Head of caudate nucleus (tissue), 42 donors: ENCODE results near the gene TRMT61A.

ENCODE experiments used
- DNase-seq, 42 donors: peaks; one replicate each; pipeline versions ENCODE4 v3.0.0 to v3.0.0-alpha.2; 2020 to 2021; ENCODE audit warnings: mixed read lengths in 7 of 42
- intact Hi-C: fragments of 100-400 bp; cut with DNase I; formaldehyde crosslinking; loops from one replicate; pipeline ENCODE4 v1.15.0; 2022

The TRMT61A gene

DNA sequence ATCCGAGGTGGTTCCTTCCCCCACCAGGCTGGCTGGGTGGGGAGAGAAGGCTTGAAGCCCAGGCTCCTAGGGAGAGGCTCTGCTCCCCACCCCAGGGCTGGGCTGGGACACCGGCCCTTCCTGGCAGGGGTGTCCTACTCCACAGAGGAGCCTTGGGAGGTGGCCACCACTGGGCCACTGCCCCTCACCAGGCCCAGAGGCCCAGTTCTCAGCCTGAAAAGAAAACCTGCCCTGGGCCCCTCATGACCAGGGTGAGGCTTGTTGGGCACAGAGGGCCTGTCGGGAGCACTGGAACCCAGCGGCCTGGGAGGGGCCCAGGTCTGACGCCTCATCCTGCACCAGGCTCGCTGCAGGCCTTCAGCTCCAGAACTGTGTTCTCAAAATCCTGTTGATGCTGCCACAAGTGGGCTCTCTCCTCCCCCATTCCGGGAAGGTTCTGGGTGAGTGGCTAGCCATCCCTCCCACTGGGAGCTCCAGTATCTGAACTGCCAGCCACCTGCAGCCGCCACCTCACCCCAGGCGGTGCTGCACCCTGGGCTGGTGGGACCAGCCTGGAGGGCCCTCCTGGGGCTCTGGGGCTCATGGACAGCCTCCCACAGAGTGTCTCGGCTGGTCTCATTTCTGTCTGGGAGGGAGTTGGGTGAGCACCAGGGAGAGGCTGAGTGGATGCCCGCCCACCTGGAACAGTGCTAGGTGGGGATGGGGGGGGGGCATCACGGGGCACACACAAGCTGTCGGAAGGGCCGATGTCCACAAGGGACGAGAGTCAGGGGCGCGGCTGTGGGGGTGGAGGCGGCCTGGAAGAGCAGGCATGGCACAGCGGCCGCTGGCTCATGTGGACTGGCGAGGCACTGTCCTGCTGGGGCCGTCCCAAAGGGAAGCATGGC lies 21.7 kb downstream of the TRMT61A start:
- intact Hi-C loops = no loop called here
- peak in 4 of 42 donors; percentile 32 to 51 (median 44) for DNase-seq

DNA sequence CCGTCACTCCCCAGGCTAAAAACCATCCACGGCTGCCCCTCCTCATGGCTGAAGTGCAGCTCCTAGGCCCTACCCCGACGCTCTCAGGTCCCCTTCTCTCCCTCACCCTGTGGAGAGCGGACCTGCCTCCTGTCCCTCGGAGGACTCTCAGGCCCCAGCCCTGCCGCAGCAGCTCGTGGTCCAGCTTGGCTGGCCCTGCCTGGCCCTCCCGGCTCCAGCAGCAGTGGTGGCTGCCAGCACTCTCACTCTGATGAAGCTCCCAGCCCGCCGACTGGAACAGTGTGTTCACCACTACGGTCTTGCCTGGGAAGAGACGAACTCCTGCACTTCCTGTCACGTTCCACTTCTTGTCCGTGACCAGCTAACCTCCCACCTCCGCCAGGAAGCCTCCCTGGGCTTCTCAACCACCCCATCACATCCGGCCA lies 22.4 kb downstream of the TRMT61A start:
- DNase-seq = peak in 10 of 42 donors; percentile 43 to 79 (median 56)
- intact Hi-C loops = no loop called here

DNA sequence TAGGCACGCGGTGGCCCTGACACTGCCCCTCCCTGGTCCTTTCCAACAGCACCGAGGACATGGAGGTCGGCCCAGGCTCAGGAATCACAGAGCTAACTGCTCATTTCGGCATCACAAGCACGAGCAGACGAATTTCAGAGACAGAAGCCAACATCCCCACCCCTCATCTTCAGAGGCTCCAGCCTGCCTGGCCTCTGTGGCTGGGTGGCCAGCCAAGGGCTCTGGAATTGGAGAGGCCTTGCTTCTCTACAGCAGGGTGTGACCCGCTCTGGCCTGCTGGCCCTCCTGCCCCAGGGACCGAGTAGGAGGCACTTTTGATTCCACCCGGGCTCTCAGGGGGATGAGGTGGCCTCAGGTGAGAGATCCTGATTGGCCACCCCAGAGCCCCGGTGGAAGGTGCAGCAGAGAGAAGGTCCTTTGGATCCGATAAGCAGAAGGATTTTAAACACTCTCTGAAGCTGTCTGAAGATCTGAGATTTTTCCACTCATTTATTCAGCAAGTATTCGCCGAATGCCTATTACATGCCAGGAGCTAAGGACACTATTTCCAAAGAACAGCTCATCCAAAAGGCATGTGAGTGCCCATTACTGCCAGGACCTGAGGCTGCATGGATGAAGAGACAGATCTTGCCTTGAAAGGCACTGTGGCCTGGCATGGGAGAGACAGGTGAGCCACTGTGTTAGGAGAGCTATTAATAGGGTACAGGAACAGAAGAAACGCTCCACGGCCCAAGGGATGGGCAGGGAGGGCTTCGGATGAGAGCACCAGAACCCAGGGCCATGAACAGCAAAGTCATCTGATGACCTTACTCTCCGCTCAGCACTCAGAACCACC lies 23.2 kb downstream of the TRMT61A start:
- intact Hi-C loops = no loop called here
- DNase-seq = peak in 1 of 42 donors; percentile 41

DNA sequence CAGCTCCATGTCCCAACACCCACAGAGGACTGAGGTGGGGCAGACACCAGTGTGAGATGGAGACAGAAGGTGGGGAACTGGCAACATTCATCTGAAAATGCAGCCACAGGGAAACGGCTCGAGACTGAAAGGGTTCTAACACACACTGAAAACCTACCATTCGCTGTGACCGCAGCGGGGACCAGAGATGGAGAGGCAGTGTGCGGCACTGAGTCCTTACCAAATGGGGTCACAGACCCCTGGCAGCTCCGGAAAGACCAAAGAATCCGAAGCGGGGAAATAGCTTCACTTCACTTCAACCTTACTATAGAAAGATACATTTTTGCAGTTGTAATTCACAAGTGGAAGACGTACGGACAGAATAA lies 23.8 kb downstream of the TRMT61A start:
- no peak for DNase-seq
- intact Hi-C loops = no loop called here

DNA sequence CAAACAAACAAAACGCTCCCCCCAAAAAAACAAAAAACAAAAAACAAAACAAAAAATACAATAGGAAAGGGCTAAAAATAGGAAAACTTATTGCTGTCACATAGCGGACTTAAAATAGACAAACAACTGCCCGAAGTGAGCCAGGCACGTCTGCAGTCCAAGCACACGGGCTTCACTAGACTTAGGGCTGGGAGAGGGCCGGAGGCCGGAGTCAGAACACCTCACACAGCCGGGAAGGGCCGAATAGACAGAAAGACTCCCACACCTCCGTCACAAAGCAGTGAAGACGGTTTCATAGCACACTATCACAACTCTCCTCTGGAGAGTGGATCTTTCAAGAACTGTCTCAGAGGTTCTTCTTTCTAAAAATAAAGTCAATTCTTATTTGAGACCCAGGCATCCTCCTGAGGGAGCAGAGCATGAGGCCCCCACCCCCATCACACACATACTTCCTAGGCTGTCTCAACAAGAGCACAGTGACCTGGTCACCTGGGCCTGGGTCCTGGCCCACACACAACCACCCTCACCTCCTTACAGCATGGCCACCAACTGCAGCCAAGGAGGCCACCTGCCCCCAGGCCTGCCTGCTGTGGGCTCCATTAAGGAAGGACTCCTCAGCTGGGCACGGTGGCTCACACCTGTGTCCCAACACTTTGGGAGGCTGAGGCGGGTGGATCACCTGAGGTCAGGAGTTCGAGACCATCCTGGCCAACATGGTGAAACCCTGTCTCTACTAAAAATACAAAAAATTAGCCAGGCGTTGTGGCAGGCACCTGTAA lies 26.8 kb downstream of the TRMT61A start:
- intact Hi-C loops = no loop called here
- no peak for DNase-seq

DNA sequence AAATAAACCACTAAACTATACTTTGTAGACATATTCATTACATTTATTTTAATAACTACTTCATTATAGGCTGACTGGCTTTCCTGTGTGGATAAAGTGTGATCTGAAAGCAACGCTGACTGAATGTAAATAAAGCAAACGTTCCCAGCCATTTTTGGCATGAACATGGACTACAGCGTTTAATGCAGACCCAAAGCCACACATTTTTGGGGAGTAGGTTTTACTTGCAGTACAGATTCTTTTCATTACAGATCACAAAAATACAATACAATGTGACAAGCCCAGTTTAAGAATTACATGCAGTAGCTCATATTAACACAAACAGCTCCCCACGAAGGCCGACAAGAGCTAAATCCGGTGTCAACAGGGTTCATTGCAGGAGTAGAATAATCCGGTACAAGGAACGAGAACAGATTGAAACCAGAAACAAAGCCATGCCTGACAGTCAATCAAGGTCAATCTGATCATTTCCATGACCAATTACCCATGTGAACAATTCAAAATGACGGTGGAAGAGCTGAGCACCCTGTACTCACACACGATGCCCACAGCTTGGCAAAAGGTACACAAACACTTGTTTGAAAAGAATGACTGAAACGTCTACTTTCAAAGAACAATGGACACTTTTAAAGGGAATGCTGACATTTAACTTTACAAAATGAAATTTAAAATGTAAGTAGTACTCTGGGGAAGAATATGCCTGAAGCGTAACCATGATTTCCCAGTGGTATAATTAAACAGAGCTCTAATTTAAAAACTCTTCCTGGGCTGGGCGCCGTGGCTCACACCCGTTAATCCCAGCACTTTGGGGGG lies 28.2 kb downstream of the TRMT61A start:
- DNase-seq = no peak

DNA sequence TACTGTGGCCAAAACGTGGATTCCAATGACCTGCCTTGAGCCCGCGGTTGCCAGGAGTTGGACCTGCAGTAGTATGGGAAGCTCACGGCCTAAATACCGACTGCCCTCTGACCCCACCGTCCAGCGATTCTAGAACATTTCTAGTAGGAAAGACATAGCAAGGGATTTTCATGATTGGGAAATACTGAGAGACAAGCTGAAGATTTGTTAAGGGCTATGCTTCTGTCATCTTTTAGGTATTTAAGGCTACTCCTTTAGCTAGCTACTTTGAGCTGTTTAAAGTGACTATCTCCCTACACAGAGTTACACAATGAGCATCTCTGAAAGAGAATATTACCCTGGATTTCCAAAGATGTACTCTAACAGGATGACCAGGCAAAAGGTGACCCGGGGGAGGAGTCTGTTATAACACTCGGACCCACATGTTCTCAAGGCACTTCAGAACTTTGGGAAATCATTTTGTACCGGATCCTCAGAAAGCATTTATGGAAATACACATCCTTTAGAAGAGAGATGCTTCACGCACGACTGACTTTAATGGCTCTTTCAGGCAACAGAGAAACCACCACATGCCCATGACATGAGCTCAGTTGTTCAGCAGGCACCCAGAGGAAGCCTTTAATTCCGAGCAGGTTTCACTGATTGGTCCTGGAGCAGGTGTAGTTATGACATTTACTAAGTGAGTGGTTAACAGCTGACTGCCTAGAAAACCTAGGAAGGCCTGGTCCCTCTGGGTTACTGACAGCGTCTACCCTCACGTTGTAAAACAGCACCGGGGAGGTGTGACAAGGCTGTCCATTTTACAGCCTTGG lies 29.3 kb downstream of the TRMT61A start:
- DNase-seq = no peak
- intact Hi-C loops = no loop called here

More for the DNA sequence above, 28.2 kb downstream of the TRMT61A start:
- intact Hi-C loops = no loop called here

DNA sequence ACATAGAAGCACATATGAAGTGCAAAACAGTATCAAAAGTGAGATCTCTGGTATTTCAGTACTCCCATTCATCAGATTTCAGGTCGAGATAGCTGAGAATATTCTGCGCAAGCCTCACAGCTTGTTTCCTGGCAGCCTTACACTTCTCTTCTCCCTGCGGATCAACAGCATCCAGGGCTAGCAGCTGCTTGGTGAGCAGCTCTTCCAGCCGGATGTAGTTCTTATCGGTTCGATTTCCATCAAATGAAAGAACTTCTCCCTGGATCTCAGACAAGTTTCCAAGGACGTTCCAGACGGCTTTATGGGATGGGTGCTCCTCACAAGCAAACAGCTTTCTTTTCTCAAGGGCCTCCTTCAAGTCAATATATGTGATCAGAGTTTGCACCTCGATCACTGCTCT lies 30.8 kb downstream of the TRMT61A start:
- intact Hi-C loops = loop anchor here (10.0 kb wide), 1 partner anchor 365 kb away; the partner anchor contains the start of gene TDRD9
- DNase-seq = no peak

DNA sequence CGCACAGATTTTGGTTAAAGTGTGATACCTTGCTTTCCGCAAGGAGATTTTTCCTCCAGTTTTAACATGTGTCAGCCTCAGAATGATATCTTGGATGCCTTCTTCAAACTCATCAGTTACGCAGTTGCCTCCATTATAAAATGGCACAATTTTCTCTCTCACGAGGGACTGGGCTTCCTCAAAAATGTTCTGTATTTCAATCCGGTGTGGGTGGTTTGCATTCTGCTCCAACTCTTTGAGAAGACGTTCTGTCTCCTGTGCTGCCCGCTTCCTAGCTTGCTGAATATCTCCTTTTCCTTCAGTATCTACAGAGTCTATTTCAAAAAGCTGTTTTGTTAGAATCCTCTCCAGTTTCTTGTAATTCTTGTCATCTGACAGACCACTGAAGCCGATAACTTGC lies 31.7 kb downstream of the TRMT61A start:
- DNase-seq = no peak
- intact Hi-C loops = loop anchor here (10.0 kb wide), 1 partner anchor 364 kb away; the partner anchor contains the start of gene TDRD9

DNA sequence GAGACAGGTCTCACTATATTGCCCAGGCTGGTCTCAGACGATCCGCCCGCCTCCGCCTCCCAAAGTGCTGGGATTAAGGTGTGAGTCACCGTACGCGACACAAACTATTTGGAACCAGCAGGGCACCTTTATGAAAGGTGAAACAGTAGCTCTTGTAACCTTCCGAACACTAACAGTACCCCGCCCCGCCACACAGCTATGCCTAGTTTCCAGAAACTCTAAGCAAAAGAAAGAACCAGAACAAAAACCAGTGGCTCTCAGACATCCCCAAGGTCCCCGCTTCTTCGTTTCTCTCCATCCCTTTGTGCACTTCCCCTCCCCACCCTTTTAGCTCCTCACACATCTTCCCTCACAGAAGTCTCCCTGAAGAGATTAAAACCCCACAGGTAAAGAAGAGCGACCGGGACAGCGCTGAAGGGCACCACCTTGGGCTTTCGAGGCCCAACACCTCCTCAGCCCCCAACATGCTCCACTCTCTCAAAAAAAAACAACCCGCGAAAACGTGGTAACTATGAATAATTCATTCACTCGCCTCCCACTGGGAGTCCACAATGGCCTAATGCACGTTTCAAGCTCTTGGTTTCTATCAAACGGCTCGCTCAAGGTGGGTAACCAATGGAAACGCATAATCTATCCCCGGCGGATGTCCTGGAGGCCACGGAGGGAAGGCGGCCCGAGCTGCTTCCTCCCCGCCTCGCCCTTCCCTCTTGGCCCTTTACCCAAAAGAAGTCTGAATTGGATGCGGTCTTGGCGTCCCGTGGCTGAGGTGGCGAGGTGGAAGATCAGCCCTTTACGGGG lies 32.6 kb downstream of the TRMT61A start:
- peak in 1 of 42 donors; percentile 11 for DNase-seq
- intact Hi-C loops = loop anchor here (10.0 kb wide), 1 partner anchor 363 kb away; the partner anchor contains the start of gene TDRD9

DNA sequence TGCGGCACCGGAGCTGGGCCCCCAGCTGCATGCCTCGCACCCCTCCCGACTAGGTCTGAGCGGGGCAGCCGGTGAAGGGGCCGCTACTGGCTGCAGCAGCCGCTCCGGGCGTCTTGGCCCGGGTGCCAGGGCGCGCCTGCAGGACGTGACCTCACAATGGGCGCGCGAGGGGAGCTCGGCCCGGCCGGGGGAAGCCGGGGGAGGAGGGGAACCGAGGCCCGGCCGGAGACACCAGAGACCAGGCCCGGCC lies 33.1 kb downstream of the TRMT61A start:
- DNase-seq = peak in 5 of 42 donors; percentile 20 to 51 (median 44)
- intact Hi-C loops = loop anchor here (10.0 kb wide), 1 partner anchor 363 kb away; the partner anchor contains the start of gene TDRD9

DNA sequence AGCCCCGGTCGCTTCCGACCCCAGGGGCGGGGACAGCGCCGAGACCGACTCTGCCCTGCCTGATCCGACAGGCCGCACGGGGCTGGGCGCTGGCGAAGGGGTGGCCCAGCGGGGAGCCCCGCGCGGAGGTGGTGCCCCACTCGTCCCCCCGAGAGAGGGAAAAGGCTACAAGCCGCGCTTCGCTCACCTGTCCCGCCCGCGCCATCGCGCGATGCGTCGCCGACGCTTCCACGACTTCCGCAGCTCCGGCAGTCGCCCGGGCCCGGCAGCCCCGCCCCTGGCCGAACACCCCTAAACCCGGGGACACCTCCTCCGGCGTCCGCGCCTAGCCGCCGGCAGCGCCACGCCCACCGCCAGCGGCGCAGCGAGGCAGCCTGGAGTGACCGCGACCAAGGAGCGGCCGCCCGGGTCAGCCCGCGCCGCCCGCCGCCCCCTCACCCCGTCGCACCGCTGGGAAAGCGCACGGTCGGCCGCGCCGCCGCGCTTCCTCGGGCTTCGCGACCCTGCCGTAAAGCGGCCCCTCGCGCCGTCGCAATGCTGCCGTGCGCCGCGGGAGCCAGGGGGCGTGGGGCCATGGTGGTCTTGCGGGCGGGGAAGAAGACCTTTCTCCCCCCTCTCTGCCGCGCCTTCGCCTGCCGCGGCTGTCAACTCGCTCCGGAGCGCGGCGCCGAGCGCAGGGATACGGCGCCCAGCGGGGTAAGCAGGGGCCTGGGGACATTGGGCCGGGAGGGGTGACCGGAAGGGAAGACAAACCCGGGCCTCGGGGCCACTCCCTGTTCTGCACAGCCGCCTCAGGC lies 33.6 kb downstream of the TRMT61A start, which contains the start of the genes BAG5 and COA8:
Gene BAG5, minus strand, starts transcription at position 229 of the 797 bp plus-strand sequence. CDS start 1,493 bp downstream, outside the sequence.
Gene COA8, plus strand, starts transcription at position 532 of the 797 bp plus-strand sequence. Its CDS starts 42 bp downstream, at position 574.
- peak; percentile 68 to 95 (median 89) for DNase-seq
- intact Hi-C loops = loop anchor here (10.0 kb wide), 1 partner anchor 362 kb away; the partner anchor contains the start of gene TDRD9

DNA sequence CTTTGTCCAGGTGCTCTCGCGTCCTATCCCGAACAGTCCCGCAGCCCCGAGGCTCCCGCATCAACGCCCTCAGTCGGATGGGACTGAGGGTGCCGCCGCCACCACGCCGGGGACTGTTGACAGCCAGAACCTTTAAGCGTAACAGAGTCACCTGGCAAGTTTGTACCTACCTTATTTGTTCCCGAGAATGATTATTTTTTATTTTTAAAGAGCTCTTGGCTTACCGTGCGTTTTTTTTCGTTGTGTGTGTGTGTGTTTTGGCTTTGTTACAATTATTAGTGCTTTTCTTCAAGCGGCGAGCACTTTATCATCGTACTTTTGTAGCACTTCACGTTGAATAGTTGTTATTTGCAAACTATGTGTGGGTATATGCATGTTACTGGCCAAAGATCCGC lies 34.2 kb downstream of the TRMT61A start:
- intact Hi-C loops = loop anchor here (10.0 kb wide), 1 partner anchor 362 kb away; the partner anchor contains the start of gene TDRD9

DNA sequence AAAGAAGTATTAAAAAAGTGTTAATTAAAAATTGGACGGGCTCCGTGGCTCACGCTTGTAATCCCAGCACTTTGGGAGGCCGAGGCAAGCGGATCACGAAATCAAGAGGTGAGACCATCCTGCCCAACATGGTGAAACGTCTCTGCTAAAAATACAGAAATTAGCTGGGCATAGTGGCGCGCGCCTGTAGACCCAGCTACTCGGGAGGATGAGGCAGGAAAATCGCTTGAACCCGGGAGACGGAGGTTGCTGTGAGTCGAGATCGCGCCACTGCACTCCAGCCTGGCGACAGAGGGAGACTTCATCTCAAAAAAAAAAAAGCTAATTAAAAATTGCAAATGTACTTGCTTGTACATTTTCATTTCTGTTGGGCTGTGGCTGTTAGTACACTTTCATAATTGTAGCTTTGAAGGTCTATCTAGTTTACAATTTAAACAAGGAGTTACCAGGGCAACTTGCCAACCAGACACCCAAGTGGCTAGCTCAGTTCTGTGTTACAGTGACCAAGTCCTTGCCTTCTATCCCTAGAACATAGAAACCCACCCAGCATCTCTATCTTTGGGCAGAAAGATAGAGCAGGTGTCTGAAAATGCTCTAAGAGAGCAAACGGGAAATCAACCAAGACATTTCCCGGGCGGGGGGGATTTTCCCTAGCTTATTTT lies 35.0 kb downstream of the TRMT61A start:
- intact Hi-C loops = loop anchor here (10.0 kb wide), 1 partner anchor 361 kb away; the partner anchor contains the start of gene TDRD9
- no peak for DNase-seq

More for the DNA sequence above, 34.2 kb downstream of the TRMT61A start:
- peak in 3 of 42 donors; percentile 34 to 66 (median 55) for DNase-seq

DNA sequence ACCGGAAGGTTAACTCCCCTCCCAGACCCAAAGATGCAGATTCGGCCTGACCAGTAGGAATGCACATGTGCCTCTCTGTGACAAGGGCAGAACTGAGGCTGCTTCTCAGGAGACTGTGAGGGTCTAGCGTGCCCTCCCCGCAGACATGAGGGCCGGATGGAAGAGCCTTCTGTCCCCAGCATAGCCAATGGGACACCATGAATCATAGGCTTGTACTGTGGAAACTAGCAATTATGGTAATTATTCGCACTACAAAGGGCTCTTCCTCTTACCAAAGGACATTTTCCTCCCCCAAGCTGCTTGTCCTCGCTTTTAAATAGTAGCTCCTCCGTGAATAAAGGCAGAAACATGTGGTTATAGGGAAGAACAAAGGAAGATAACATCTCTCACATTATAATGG lies 40.0 kb downstream of the TRMT61A start:
- intact Hi-C loops = loop anchor here (10.0 kb wide), 1 partner anchor 356 kb away; the partner anchor contains the start of gene TDRD9
- DNase-seq = no peak
